Kasumi-1 (cell line): ENCODE data around the gene CALHM2.
A peak's percentile ranks its signal among the peaks of the same experiment; 100 is the strongest.
"Not testable (repeated sequence)": the region's sequence is repeated elsewhere in the genome, so short reads cannot be mapped to it uniquely, and the experiment has no call there.

Experiments
- DNase-seq, 2 experiments: peaks; one replicate each; lab custom pipeline; 2025; lab: John Stamatoyannopoulos, UW

CALHM2 gene

GRCh38 chr10:103450201-103450695 is 1.9 kb downstream of the CALHM2 start:
- no peak for DNase-seq

- no peak for DNase-seq
Measured at GRCh38 chr10:103449208-103450144, 2.7 kb downstream of the CALHM2 start.

GRCh38 chr10:103448746-103449145 is 3.4 kb downstream of the CALHM2 start:
- DNase-seq = no peak

DNA sequence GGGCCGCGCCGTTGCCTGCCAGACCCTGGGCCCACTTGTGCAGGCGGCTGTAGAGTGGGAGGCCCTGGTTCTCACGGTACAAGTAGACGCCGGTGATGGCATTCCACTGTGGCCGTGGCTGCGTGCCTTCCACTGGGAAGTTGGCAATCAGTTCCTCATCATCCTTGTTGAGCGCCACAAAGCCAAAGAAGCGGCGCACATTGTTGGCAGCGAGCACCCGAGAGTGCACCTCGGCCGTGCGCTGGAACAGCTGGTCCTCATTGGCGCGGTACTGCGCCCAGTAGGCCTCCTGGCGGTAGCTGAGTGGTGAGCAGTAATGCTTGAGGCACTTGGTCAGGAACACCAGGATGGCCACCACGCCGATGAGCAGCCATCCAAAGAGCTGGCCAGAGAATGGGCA is 5.0 kb downstream of the CALHM2 start:
- no peak for DNase-seq

- DNase-seq = no peak
Measured at GRCh38 chr10:103445767-103446567, 6.2 kb downstream of the CALHM2 start.

- DNase-seq = no peak
Measured at GRCh38 chr10:103445366-103445765, 6.8 kb downstream of the CALHM2 start.

DNA sequence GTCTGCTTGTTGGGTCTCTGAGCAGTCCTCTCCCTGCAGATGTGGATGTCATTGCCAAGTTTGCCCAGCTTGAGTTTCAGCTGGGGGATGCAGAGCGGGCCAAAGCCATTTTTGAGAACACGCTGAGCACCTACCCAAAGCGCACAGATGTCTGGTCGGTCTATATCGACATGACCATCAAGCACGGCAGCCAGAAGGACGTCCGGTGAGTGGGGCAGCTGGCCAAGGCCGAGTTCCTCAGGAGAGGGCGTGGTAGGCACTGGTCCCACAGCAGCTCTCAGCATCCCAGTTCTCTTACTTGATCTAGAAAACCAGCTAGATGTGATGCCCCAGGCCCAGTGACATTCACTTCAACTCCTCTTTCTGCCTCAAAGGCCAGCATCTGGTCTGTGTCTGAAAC is 7.7 kb downstream of the CALHM2 start:
- no peak for DNase-seq

GRCh38 chr10:103443475-103444185 is 8.5 kb downstream of the CALHM2 start:
- no peak for DNase-seq

DNA sequence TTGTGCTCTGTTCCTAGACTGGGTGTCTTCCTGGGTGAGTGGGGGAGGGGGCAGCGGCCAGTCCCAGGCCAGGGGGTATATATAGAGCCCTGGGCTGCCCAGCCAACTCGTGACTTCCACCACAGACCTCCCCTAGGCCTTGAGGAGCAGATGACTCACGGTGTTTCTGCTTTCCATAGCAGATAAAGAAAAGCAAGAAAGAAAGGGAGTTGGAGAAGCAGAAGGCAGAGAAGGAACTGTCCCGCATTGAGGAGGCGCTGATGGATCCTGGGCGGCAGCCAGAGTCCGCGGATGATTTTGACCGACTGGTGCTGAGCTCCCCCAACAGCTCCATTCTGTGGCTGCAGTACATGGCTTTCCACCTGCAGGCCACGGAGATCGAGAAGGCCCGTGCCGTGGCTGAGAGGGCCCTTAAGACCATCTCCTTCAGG is 10.1 kb downstream of the CALHM2 start:
- peak; percentile 57 to 67 for DNase-seq

DNA sequence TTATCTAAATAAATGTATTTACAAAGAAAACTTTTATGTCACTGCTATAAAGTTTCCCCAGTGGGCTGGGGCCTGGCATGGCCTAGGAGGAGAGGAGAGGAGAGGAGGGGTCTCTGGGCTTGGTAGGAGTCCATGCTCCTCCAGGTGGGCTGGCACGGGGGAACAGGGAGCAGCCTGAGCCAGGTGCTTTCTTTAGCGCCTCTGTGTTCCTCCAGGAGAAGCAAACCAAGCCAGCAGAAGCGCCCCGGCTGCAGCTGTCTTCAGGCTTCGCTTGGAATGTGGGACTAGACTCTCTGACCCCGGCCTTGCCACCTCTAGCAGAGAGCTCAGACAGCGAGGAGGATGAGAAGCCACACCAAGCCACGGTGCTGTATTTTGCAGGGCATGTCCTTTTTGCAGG is 10.6 kb downstream of the CALHM2 start:
- DNase-seq = no peak

DNA sequence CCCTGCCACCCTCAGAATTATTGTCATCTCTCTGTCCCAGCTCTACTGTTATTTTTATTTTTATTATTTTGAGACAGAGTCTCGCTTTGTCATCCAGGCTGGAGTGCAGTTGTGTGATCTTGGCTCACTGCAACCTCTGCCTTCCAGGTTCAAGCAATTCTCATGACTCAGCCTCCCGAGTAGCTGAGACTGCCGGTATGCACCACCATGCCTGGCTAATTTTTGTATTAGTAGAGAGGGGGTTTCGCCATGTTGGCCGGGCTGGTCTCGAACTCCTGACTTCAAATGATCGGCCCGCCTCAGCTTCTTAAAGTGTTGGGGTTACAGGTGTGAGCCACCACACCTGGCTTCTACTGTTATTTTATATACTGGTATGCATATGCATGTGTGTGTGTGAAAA is 11.0 kb downstream of the CALHM2 start:
- DNase-seq = no peak

DNA sequence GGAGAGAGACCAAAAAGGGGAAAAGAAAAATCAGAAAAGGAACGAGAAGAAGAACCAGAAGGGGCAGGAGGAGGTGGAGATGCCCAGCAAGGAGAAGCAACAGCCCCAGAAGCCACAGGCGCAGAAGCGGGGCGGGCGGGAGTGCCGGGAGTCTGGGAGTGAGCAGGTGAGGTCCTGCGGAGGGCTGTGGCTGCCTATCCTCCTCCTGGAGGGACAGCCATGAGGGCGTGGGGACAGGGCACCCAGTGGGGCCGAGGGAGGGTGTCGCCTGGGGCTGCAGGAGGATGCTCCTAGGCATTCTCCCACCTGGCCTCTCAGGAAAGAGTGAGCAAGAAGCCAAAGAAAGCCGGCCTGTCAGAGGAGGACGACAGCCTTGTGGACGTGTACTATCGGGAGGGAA is 11.8 kb downstream of the CALHM2 start:
- DNase-seq = no peak

- DNase-seq = no peak
Measured at GRCh38 chr10:103439776-103440175, 12.4 kb downstream of the CALHM2 start.

- DNase-seq = peak; percentile 81
Measured at GRCh38 chr10:103433858-103434257, 18.3 kb downstream of the CALHM2 start.

DNA sequence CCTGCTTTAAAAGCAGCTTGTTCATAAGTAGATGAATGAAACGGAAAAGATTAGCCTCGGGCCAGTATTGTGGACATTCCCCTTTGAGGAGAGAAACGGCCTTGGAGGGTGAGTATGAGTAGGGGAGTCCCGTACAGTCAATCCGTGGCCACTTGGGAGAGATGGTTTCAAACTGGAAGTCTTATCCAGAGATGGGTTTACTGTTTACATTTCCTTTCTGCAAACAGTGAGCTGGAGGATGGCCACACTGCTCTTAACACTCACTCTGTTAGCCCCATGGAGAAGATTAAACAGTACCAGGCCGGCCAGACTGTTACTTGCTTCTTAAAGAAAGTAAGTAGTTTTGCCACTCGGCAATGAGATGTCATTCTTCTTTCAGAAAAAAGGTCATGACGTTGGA is 20.3 kb downstream of the CALHM2 start:
- no peak for DNase-seq

- DNase-seq = no peak
Measured at GRCh38 chr10:103429647-103430046, 22.5 kb downstream of the CALHM2 start.

- DNase-seq = no peak
Measured at GRCh38 chr10:103428989-103429643, 23.1 kb downstream of the CALHM2 start.

DNA sequence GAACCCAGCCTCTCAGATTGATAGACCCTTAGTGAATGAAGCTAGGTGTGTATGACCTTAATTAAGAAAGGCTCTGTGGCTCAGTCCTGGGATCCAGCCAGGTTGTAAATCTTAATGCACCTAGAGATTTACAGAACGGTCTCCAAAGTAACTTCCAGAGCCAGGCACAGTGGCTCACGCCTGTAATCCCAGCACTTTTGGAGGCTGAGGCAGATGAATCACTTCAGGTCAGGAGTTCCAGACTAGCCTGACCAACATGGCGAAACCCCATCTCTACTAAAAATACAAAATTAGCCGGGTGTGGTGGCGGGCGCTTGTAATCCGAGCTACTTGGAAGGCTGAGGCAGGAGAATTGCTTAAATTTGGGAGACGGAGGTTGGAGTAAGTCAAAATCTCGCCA is 24.3 kb downstream of the CALHM2 start:
- DNase-seq = no peak

GRCh38 chr10:103423748-103424147 is 28.4 kb downstream of the CALHM2 start:
- DNase-seq = no peak

DNA sequence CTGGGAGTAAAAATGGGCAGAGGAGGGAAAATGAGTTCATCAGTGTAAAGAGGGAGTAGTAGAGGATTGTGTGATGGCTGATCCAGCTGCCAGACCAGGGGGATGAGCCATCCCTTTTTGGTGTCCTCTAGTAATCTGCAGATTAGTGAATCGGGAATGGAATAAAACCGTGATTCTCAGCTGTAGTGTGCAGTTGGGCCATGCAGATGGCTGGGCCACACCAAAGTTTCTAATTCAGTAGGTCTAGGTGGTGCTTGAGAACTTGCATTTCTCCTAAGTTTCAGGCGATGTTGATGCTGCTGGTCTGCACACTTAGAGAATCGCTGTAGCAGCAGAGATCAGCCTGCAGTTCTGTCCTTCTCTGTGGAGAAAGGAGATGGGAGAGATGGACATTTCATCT is 33.1 kb downstream of the CALHM2 start:
- DNase-seq = no peak

GRCh38 chr10:103417601-103418000 is 34.6 kb downstream of the CALHM2 start:
- no peak for DNase-seq

DNA sequence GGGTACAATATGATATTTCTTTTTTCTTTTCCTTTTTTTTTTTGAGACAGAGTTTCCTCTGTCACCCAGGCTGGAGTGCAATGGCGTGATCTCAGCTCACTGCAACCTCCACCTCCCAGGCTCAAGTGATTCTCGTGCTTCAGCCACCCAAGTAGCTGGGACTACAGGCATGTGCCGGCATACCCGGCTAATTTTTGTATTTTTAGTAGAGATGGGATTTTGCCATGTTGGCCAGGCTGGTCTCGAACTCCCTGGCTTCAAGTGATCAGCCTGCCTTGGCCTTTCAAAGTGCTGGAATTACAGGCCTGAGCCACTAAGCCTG is 35.1 kb downstream of the CALHM2 start:
- DNase-seq = not testable (repeated sequence)
